Measurements from ENCODE around the gene SNX25.

DNA sequence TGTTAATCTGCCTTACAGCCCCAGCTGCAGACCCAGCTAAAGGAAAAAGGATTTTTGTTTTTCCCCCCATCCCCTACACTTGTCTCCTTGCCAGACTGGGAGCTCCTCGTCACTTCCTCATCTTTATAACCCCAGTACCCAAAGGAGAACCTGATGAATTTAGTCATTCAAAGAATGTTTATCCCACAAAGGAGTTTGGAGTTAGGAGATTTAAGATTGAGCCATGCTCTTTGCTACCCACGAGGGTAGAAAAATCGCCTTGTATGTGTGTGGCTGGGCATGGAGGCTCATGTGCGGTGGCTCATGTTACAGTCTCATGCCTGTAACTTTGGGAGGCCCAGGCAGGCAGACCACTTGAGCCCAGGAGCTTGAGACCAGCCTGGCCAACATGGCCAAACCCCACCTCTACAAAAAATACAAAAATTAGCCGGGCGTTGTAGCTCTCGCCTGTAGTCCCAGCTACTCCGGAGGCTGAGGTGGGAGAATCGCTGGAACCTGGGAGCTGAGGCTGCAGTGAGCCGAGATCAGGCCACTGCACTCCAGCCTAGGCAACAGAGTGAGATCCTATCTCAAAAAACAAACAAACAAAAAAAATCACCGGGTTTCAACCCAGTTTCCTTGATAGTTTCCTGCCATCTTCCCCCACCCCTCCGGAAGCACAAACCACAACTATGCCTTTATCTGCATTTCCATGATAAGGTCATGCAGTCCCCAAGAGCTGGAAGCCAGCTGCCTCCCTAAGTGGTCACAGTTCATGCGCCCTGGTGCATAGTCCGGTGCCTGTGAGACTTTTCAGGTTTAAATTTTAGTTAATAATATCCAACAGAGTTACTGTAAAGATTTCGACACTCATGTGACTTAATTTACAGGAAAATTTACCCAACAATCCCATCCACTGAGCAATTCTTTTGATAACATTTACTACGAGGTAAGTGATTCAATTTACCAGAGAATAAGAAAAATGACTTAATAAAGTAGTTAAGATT lies 7.1 kb upstream of the SNX25 start:
- no peak for TF ChIP-seq POLR2A (IDR thresholded peaks at IDR 0.05)
- TF ChIP-seq, protein P1, sequence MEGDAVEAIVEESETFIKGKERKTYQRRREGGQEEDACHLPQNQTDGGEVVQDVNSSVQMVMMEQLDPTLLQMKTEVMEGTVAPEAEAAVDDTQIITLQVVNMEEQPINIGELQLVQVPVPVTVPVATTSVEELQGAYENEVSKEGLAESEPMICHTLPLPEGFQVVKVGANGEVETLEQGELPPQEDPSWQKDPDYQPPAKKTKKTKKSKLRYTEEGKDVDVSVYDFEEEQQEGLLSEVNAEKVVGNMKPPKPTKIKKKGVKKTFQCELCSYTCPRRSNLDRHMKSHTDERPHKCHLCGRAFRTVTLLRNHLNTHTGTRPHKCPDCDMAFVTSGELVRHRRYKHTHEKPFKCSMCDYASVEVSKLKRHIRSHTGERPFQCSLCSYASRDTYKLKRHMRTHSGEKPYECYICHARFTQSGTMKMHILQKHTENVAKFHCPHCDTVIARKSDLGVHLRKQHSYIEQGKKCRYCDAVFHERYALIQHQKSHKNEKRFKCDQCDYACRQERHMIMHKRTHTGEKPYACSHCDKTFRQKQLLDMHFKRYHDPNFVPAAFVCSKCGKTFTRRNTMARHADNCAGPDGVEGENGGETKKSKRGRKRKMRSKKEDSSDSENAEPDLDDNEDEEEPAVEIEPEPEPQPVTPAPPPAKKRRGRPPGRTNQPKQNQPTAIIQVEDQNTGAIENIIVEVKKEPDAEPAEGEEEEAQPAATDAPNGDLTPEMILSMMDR (IDR thresholded peaks at IDR 0.05), result no peak
